IMR-90 (cell line): ENCODE results near the gene FUT8. TPM values are rescaled to one million over a fixed set of nuclear protein-coding genes. Genes with fewer than 3 reads are reported as not detected.

Experiments used
- ATAC-seq: fragments of 200-7000 bp; cut with Tn5 transposase; 2 replicates; pipeline ENCODE4 v1.9.1; 2020; ENCODE audit warnings: low read depth, mild to moderate bottlenecking, moderate library complexity
- BruUV-seq: library from RNA; stranded (reverse); fragments of 400-500 nt; replicated peaks from 2 replicates; lab custom pipeline; 2021; lab: Mats Ljungman, UMichigan
- CTCF ChIA-PET: fragments of 300-600 bp; formaldehyde crosslinking; extraction: SDS; loops from one replicate; lab custom pipeline; 2021; ENCODE audit warnings: antibody characterized with exemption; lab: Yijun Ruan, JAX
- POLR2A ChIA-PET: fragments of 300-600 bp; sonication (Branson Sonifier 250); formaldehyde crosslinking; loops from one replicate; lab custom pipeline; 2022; ENCODE audit warnings: antibody characterized with exemption; ENCODE audit not compliant: unreplicated experiment; lab: Charles Lee
- DNase-seq: peaks from one replicate; pipeline ENCODE4 v3.0.0; 2013
- H2AFZ ChIP-seq: replicated peaks from 2 replicates; pipeline ENCODE3; 2013; ENCODE audit warnings: low read length, mild to moderate bottlenecking; ENCODE audit not compliant: poor library complexity
- H2AK5ac ChIP-seq: 2 replicates; pipeline ENCODE4 v1.6.1; 2013; ENCODE audit warnings: low read depth, low read length, inconsistent platforms
- H2AK9ac ChIP-seq: replicated peaks from 2 replicates; pipeline ENCODE3; 2013; ENCODE audit warnings: mild to moderate bottlenecking, low read depth, low read length, moderate library complexity; ENCODE audit not compliant: poor library complexity
- H2BK120ac ChIP-seq: 2 replicates; pipeline ENCODE4 v1.6.1; 2013; ENCODE audit warnings: low read depth, low read length, inconsistent platforms
- H2BK15ac ChIP-seq: 3 replicates; pipeline ENCODE4 v1.6.1; 2013; ENCODE audit warnings: low read depth, low read length, inconsistent platforms
- H2BK20ac ChIP-seq: 2 replicates; pipeline ENCODE4 v1.6.1; 2013; ENCODE audit warnings: low read depth, mild to moderate bottlenecking, inconsistent platforms, low read length, moderate library complexity
- H2BK5ac ChIP-seq: 2 replicates; pipeline ENCODE4 v1.6.1; 2013; ENCODE audit warnings: mild to moderate bottlenecking, low read depth, low read length, inconsistent platforms; ENCODE audit not compliant: poor library complexity, severe bottlenecking
- H3K14ac ChIP-seq: replicated peaks from 2 replicates; pipeline ENCODE4 v1.6.1; 2013; ENCODE audit warnings: low read depth, low read length, inconsistent platforms
- H3K18ac ChIP-seq: 2 replicates; pipeline ENCODE4 v1.6.1; 2013; ENCODE audit warnings: low read depth, low read length, control low read depth
- H3K23ac ChIP-seq: 2 replicates; pipeline ENCODE4 v1.6.1; 2013; ENCODE audit warnings: low read depth, low read length, inconsistent platforms
- H3K27ac ChIP-seq: 2 replicates; pipeline ENCODE4 v1.5.1; 2013; ENCODE audit warnings: mild to moderate bottlenecking, control low read depth, low read length; ENCODE audit not compliant: insufficient read depth
- H3K27me3 ChIP-seq: 2 replicates; pipeline ENCODE4 v1.6.1; 2013; ENCODE audit warnings: low read length; ENCODE audit not compliant: control insufficient read depth, insufficient read depth
- H3K36me3 ChIP-seq: 2 replicates; pipeline ENCODE4 v1.6.1; 2013; ENCODE audit warnings: low read length, mixed read lengths; ENCODE audit not compliant: control insufficient read depth, insufficient read depth
- H3K4ac ChIP-seq: 2 replicates; pipeline ENCODE4 v1.6.1; 2013; ENCODE audit warnings: low read depth, low read length, inconsistent platforms
- H3K4me1 ChIP-seq: 2 replicates; pipeline ENCODE4 v1.6.1; 2013; ENCODE audit warnings: low read length, mixed read lengths; ENCODE audit not compliant: control insufficient read depth, insufficient read depth
- H3K4me2 ChIP-seq: 2 replicates; pipeline ENCODE4 v1.6.1; 2013; ENCODE audit warnings: low read depth, mild to moderate bottlenecking, control low read depth, low read length, moderate library complexity
- H3K4me3 ChIP-seq: 2 replicates; pipeline ENCODE4 v1.5.1; 2013; ENCODE audit warnings: low read depth, mild to moderate bottlenecking, control low read depth, low read length, moderate library complexity; ENCODE audit not compliant: insufficient read depth
- H3K56ac ChIP-seq: 2 replicates; pipeline ENCODE4 v1.6.1; 2013; ENCODE audit warnings: low read length, inconsistent platforms; ENCODE audit not compliant: insufficient read depth; ENCODE audit errors: extremely low read depth
- H3K79me1 ChIP-seq, 2 experiments: 2 replicates each; pipeline ENCODE4 v1.6.1; 2013; ENCODE audit warnings: low read length in 2 of 2, inconsistent platforms in 1 of 2, low read depth in 1 of 2
- H3K9ac ChIP-seq: 2 replicates; pipeline ENCODE4 v1.6.1; 2013; ENCODE audit warnings: low read depth, low read length, control low read depth
- H3K9me1 ChIP-seq: 2 replicates; pipeline ENCODE4 v1.6.1; 2013; ENCODE audit warnings: low read length, inconsistent platforms; ENCODE audit not compliant: insufficient read depth
- H3K9me3 ChIP-seq: 2 replicates; pipeline ENCODE4 v1.6.1; 2013; ENCODE audit warnings: low read length; ENCODE audit not compliant: control insufficient read depth, insufficient read depth
- H4K20me1 ChIP-seq: 2 replicates; pipeline ENCODE4 v1.6.1; 2013; ENCODE audit warnings: low read length, inconsistent platforms; ENCODE audit not compliant: insufficient read depth
- H4K5ac ChIP-seq: 2 replicates; pipeline ENCODE4 v1.6.1; 2013; ENCODE audit warnings: mild to moderate bottlenecking, low read depth, low read length, control low read depth
- H4K8ac ChIP-seq, 2 experiments: 2 replicates each; pipeline ENCODE4 v1.6.1; 2013; ENCODE audit warnings: low read depth in 2 of 2, low read length in 2 of 2, control low read depth in 1 of 2, inconsistent platforms in 1 of 2
- H4K91ac ChIP-seq: 2 replicates; pipeline ENCODE4 v1.6.1; 2013; ENCODE audit warnings: low read depth, low read length, inconsistent platforms; ENCODE audit not compliant: insufficient read depth
- BHLHE40 ChIP-seq: fragments of 150-350 bp; IDR thresholded peaks from 2 replicates; pipeline ENCODE4 v1.6.1; 2016; ENCODE audit warnings: mild to moderate bottlenecking, low read depth, low read length
- CEBPB ChIP-seq: IDR thresholded peaks from 2 replicates; pipeline ENCODE4 v1.6.1; 2012; ENCODE audit warnings: low read depth, low read length, improper control_type of control experiment
- CHD1 ChIP-seq: IDR thresholded peaks from 2 replicates; pipeline ENCODE4 v1.6.1; 2012; ENCODE audit warnings: low read depth, low read length, improper control_type of control experiment
- CTCF ChIP-seq: conservative IDR thresholded peaks from 2 replicates; pipeline ENCODE4 v1.5.1; 2012; ENCODE audit warnings: mild to moderate bottlenecking, low read depth, low read length, improper control_type of control experiment
- FOS ChIP-seq: fragments of 150-350 bp; IDR thresholded peaks from 2 replicates; pipeline ENCODE4 v1.6.1; 2016; ENCODE audit warnings: low read depth, low read length
- MAFK ChIP-seq: IDR thresholded peaks from 2 replicates; pipeline ENCODE4 v1.6.1; 2012; ENCODE audit warnings: low read depth, low read length, improper control_type of control experiment
- MAZ ChIP-seq: IDR thresholded peaks from 2 replicates; pipeline ENCODE4 v1.6.1; 2012; ENCODE audit warnings: low read depth, mild to moderate bottlenecking, low read length, improper control_type of control experiment, moderate library complexity, borderline replicate concordance
- MXI1 ChIP-seq: IDR thresholded peaks from 2 replicates; pipeline ENCODE4 v1.6.1; 2012; ENCODE audit warnings: low read depth, mild to moderate bottlenecking, low read length, moderate library complexity, borderline replicate concordance
- NFE2L2 ChIP-seq: fragments of 150-350 bp; IDR thresholded peaks from 2 replicates; pipeline ENCODE4 v1.6.1; 2016; ENCODE audit warnings: low read depth, mild to moderate bottlenecking, low read length
- POLR2A ChIP-seq: IDR thresholded peaks from 2 replicates; pipeline ENCODE4 v1.6.1; 2012; ENCODE audit warnings: mild to moderate bottlenecking, low read depth, low read length
- RAD21 ChIP-seq: IDR thresholded peaks from 2 replicates; pipeline ENCODE4 v1.6.1; 2012; ENCODE audit warnings: low read length, improper control_type of control experiment
- RCOR1 ChIP-seq: IDR thresholded peaks from 2 replicates; pipeline ENCODE4 v1.6.1; 2012; ENCODE audit warnings: mild to moderate bottlenecking, low read length, improper control_type of control experiment; ENCODE audit not compliant: insufficient replicate concordance
- RFX5 ChIP-seq: IDR thresholded peaks from 2 replicates; pipeline ENCODE4 v1.8.0; 2012; ENCODE audit warnings: low read depth, mild to moderate bottlenecking, low read length, moderate library complexity
- SMC3 ChIP-seq: fragments of 150-350 bp; IDR thresholded peaks from 2 replicates; pipeline ENCODE4 v1.6.1; 2016; ENCODE audit warnings: low read depth, mild to moderate bottlenecking, antibody characterized with exemption, low read length, moderate library complexity
- USF2 ChIP-seq: fragments of 150-350 bp; IDR thresholded peaks from 2 replicates; pipeline ENCODE4 v1.6.1; 2017; ENCODE audit warnings: mild to moderate bottlenecking, antibody characterized with exemption, low read length, low read depth
- WGBS, 2 experiments: methylation state at CpG; one replicate each; pipeline versions ENCODE4 v1.1.5 to v1.1.7; 2013; ENCODE audit warnings: missing lambda C conversion rate in 2 of 2; ENCODE audit not compliant: insufficient read length in 1 of 2; ENCODE audit errors: extremely low coverage in 2 of 2; 5-methylcytosine and 5-hydroxymethylcytosine counted together
- dilution Hi-C: fragments of 300-500 bp; cut with HindIII; formaldehyde crosslinking; loops from one replicate; pipeline ENCODE4 v1.14.3; 2018; ENCODE audit warnings: low sequenced_read_pairs; ENCODE audit not compliant: unreplicated experiment
- in situ Hi-C: fragments of 300-500 bp; cut with MboI; formaldehyde crosslinking; loops from 3 replicates; pipeline ENCODE4 v1.14.3; 2019; ENCODE audit warnings: low sequenced_read_pairs, inconsistent platforms, mixed read lengths
- intact Hi-C: fragments of 100-400 bp; cut with micrococcal nuclease; formaldehyde crosslinking; loops from 2 replicates; pipeline ENCODE4 v1.10.0; 2022
- polyA plus RNA-seq, 3 experiments: library from polyadenylated mRNA; depleted of rRNA; stranded (reverse); fragments of >200 nt; gene quantifications; 2 replicates each; pipeline ENCODE4 v1.2.3, GENCODE V29; 2012; ENCODE audit warnings: low replicate concordance in 1 of 3
- total RNA-seq: library from RNA; depleted of rRNA; stranded (reverse); fragments of >200 nt; gene quantifications from 2 replicates; pipeline ENCODE4 v1.2.3, GENCODE V29; 2012
- TF ChIP-seq, protein P1 (sequence below): fragments of 150-350 bp; IDR thresholded peaks from 2 replicates; pipeline ENCODE4 v1.6.1; 2016; ENCODE audit warnings: low read depth, mild to moderate bottlenecking, low read length, moderate library complexity, borderline replicate concordance

The FUT8 gene
- total and polyA plus RNA-seq, 2 of the 4 experiments (the other 2 are of a cell fraction): 15.6 to 72.9 TPM

GRCh38 chr14:65753061-65753460 lies 340.5 kb downstream of the FUT8 start:
- Histone ChIP-seq H4K8ac (no peak overlapping the region), H2BK15ac (no peak overlapping the region), H3K23ac (no peak overlapping the region), H3K9me1 (no peaks in the 10 kb centered on the region), H3K4ac (no peak overlapping the region), H4K5ac (no peak overlapping the region), H2AFZ (no peak overlapping the region), H2AK9ac (no peak overlapping the region), H3K4me3 (no peak overlapping the region), H3K4me2 (no peak overlapping the region), H3K56ac (no peak overlapping the region), H3K27me3 (no peaks in the 10 kb centered on the region; the same call in 1 of the 2 replicates), H3K36me3 (no peaks in the 10 kb centered on the region), H3K9me3 (no peaks in the 10 kb centered on the region), H4K91ac (no peak overlapping the region), H2BK5ac (no peak overlapping the region), H3K27ac (no peak overlapping the region), H2BK20ac (no peak overlapping the region), H3K9ac (no peak overlapping the region), H4K20me1 (no peaks in the 10 kb centered on the region), H3K18ac (no peak overlapping the region), H2BK120ac (no peak overlapping the region), H2AK5ac (no peak overlapping the region), H3K4me1 (no peaks in the 10 kb centered on the region), H3K79me1 (no peaks in the 10 kb centered on the region), H3K14ac (no peak overlapping the region)
- in situ Hi-C loops (no loop called here), dilution Hi-C loops (no loop called here), intact Hi-C loops (no loop called here)
- ATAC-seq (no peak), DNase-seq (no peak)
- POLR2A ChIA-PET: no interaction called here
- no CpG with 5 or more reads among the region's 5 CpGs for WGBS, 2 experiments
- no TSS peak for BruUV-seq
- CTCF ChIA-PET: interaction anchor here (1.0 kb wide), 1 partner anchor 71 kb away, joined by 3 read pairs; no protein-coding TSS in a partner anchor
- TF ChIP-seq USF2 (no peak), RFX5 (no peak), MXI1 (no peak), CEBPB (no peak), CTCF (no peak), CHD1 (no peak), SMC3 (no peak), BHLHE40 (no peak), RAD21 (no peak), POLR2A (no peak), MAFK (no peak), NFE2L2 (no peak), RCOR1 (no peak), MAZ (no peak), FOS (no peak)
- TF ChIP-seq, protein P1, sequence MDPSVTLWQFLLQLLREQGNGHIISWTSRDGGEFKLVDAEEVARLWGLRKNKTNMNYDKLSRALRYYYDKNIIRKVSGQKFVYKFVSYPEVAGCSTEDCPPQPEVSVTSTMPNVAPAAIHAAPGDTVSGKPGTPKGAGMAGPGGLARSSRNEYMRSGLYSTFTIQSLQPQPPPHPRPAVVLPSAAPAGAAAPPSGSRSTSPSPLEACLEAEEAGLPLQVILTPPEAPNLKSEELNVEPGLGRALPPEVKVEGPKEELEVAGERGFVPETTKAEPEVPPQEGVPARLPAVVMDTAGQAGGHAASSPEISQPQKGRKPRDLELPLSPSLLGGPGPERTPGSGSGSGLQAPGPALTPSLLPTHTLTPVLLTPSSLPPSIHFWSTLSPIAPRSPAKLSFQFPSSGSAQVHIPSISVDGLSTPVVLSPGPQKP: no peak
